H9 (cell line): Measurements from ENCODE around the gene MGRN1. TPM values are rescaled to one million over a fixed set of nuclear protein-coding genes. Genes with fewer than 3 reads are reported as not detected.

ENCODE experiments used
- DNase-seq: peaks from one replicate; pipeline ENCODE4 v3.0.0-alpha.2; 2017
- H2AFZ ChIP-seq: one replicate; pipeline ENCODE4 v1.6.1; 2013; ENCODE audit warnings: mild to moderate bottlenecking, low read length, control low read depth, moderate library complexity
- H2AK5ac ChIP-seq: 2 replicates; pipeline ENCODE4 v1.6.1; 2013; ENCODE audit warnings: low read length, control low read depth, mixed read lengths; ENCODE audit not compliant: insufficient read length
- H2BK120ac ChIP-seq: one replicate; pipeline ENCODE4 v1.6.1; 2013; ENCODE audit warnings: low read depth, mild to moderate bottlenecking, low read length, control low read depth, inconsistent platforms; ENCODE audit not compliant: poor library complexity, severe bottlenecking
- H2BK12ac ChIP-seq: 2 replicates; pipeline ENCODE4 v1.6.1; 2013; ENCODE audit warnings: low read length, control low read depth, mixed read lengths, low read depth; ENCODE audit not compliant: insufficient read length
- H2BK15ac ChIP-seq: 2 replicates; pipeline ENCODE4 v1.6.1; 2013; ENCODE audit warnings: low read depth, low read length, control low read depth
- H2BK20ac ChIP-seq: one replicate; pipeline ENCODE4 v1.6.1; 2013; ENCODE audit warnings: low read depth, mild to moderate bottlenecking, low read length, control low read depth, inconsistent platforms; ENCODE audit not compliant: poor library complexity, severe bottlenecking
- H2BK5ac ChIP-seq: 2 replicates; pipeline ENCODE4 v1.6.1; 2013; ENCODE audit warnings: low read length, control low read depth, mixed read lengths; ENCODE audit not compliant: insufficient read length
- H3K14ac ChIP-seq: 2 replicates; pipeline ENCODE4 v1.6.1; 2013; ENCODE audit warnings: low read length, control low read depth; ENCODE audit not compliant: insufficient read depth
- H3K18ac ChIP-seq: 2 replicates; pipeline ENCODE4 v1.6.1; 2013; ENCODE audit warnings: low read depth, mild to moderate bottlenecking, mixed read lengths, low read length, control low read depth; ENCODE audit not compliant: insufficient read length
- H3K23ac ChIP-seq: 2 replicates; pipeline ENCODE4 v1.6.1; 2013; ENCODE audit warnings: low read length, control low read depth, mixed read lengths, low read depth; ENCODE audit not compliant: insufficient read length
- H3K23me2 ChIP-seq: 2 replicates; pipeline ENCODE4 v1.6.1; 2013; ENCODE audit warnings: low read depth, mild to moderate bottlenecking, mixed read lengths, low read length, control low read depth; ENCODE audit not compliant: insufficient read length, poor library complexity, severe bottlenecking
- H3K27ac ChIP-seq: 2 replicates; pipeline ENCODE4 v1.5.1; 2013; ENCODE audit warnings: low read length, control low read depth, mixed read lengths, low read depth; ENCODE audit not compliant: insufficient read length
- H3K27me3 ChIP-seq: 2 replicates; pipeline ENCODE4 v1.6.1; 2013; ENCODE audit warnings: low read length, control low read depth, inconsistent platforms; ENCODE audit not compliant: insufficient read depth
- H3K4ac ChIP-seq: 2 replicates; pipeline ENCODE4 v1.6.1; 2013; ENCODE audit warnings: low read depth, mild to moderate bottlenecking, control low read depth, inconsistent platforms, low read length, moderate library complexity
- H3K4me1 ChIP-seq: 2 replicates; pipeline ENCODE4 v1.6.1; 2013; ENCODE audit warnings: low read length, control low read depth, inconsistent platforms; ENCODE audit not compliant: insufficient read depth
- H3K4me2 ChIP-seq: 2 replicates; pipeline ENCODE4 v1.6.1; 2013; ENCODE audit warnings: low read length, control low read depth, mixed read lengths; ENCODE audit not compliant: insufficient read length, insufficient read depth
- H3K56ac ChIP-seq: 2 replicates; pipeline ENCODE4 v1.6.1; 2013; ENCODE audit warnings: low read depth, mild to moderate bottlenecking, mixed read lengths, low read length, control low read depth; ENCODE audit not compliant: insufficient read length
- H3K79me1 ChIP-seq: 2 replicates; pipeline ENCODE4 v1.6.1; 2013; ENCODE audit warnings: low read depth, mild to moderate bottlenecking, moderate library complexity, low read length, control low read depth, inconsistent platforms; ENCODE audit not compliant: insufficient read depth, poor library complexity, severe bottlenecking
- H3K79me2 ChIP-seq: 2 replicates; pipeline ENCODE4 v1.6.1; 2013; ENCODE audit warnings: low read length, control low read depth, inconsistent platforms; ENCODE audit not compliant: insufficient read depth
- H3K9ac ChIP-seq: 2 replicates; pipeline ENCODE4 v1.6.1; 2013; ENCODE audit warnings: low read length, control low read depth, mixed read lengths; ENCODE audit not compliant: insufficient read length; ENCODE audit errors: extremely low read depth
- H3K9me3 ChIP-seq: one replicate; pipeline ENCODE4 v1.6.1; 2013; ENCODE audit warnings: low read depth, low read length, inconsistent platforms; ENCODE audit not compliant: control insufficient read depth
- H3T11ph ChIP-seq: one replicate; pipeline ENCODE4 v1.6.1; 2013; ENCODE audit warnings: mild to moderate bottlenecking, low read length, control low read depth, inconsistent platforms
- H4K20me1 ChIP-seq: one replicate; pipeline ENCODE4 v1.6.1; 2013; ENCODE audit not compliant: control insufficient read depth, insufficient read length, insufficient read depth
- H4K5ac ChIP-seq: 2 replicates; pipeline ENCODE4 v1.6.1; 2013; ENCODE audit warnings: low read depth, mild to moderate bottlenecking, mixed read lengths, low read length, control low read depth; ENCODE audit not compliant: insufficient read length
- H4K8ac ChIP-seq: replicated peaks from 2 replicates; pipeline ENCODE4 v1.6.1; 2013; ENCODE audit warnings: low read length, control low read depth, mixed read lengths, low read depth; ENCODE audit not compliant: insufficient read length
- H4K91ac ChIP-seq: 2 replicates; pipeline ENCODE4 v1.6.1; 2013; ENCODE audit warnings: low read depth, mild to moderate bottlenecking, moderate library complexity, mixed read lengths, low read length, control low read depth; ENCODE audit not compliant: insufficient read length
- H3K27ac Mint-ChIP-seq, 3 experiments: 2 replicates in 2 of 3; 3 replicates in 1 of 3; pipeline ENCODE4 v1.8.0; 2020 to 2021; ENCODE audit warnings: mixed read lengths in 3 of 3, mild to moderate bottlenecking in 1 of 3, moderate library complexity in 1 of 3
- H3K27me3 Mint-ChIP-seq: 2 replicates; pipeline ENCODE4 v1.8.0; 2021; ENCODE audit warnings: low read depth, mild to moderate bottlenecking, moderate library complexity, mixed read lengths
- H3K36me3 Mint-ChIP-seq, 3 experiments: 2 replicates in 2 of 3; 3 replicates in 1 of 3; pipeline ENCODE4 v1.8.0; 2020 to 2021; ENCODE audit warnings: low read depth in 3 of 3, mixed read lengths in 3 of 3; ENCODE audit not compliant: insufficient read depth in 1 of 3
- H3K4me1 Mint-ChIP-seq, 2 experiments: 2 replicates each; pipeline ENCODE4 v1.8.0; 2020; ENCODE audit warnings: mixed read lengths in 2 of 2
- H3K4me3 Mint-ChIP-seq, 2 experiments: 2 replicates in 1 of 2; 3 replicates in 1 of 2; pipeline ENCODE4 v1.8.0; 2020 to 2021; ENCODE audit warnings: mild to moderate bottlenecking in 2 of 2, mixed read lengths in 2 of 2, moderate library complexity in 1 of 2
- H3K9me3 Mint-ChIP-seq, 2 experiments: 2 replicates in 1 of 2; 3 replicates in 1 of 2; pipeline ENCODE4 v1.8.0; 2020; ENCODE audit warnings: mild to moderate bottlenecking in 2 of 2, mixed read lengths in 2 of 2, moderate library complexity in 1 of 2
- CTCF ChIP-seq: fragments of 200-600 bp; sonication (generic); conservative IDR thresholded peaks from 3 replicates; pipeline ENCODE4 v1.8.0; 2021; ENCODE audit warnings: antibody characterized with exemption, mild to moderate bottlenecking
- WGBS: extraction: QIAGEN DNeasy Blood & Tissue Kit; methylation state at CpG from one replicate; pipeline ENCODE4 v1.1.7; 2013; ENCODE audit warnings: missing lambda C conversion rate, low lambda C conversion rate, mixed read lengths; ENCODE audit not compliant: insufficient read length; ENCODE audit errors: extremely low coverage; 5-methylcytosine and 5-hydroxymethylcytosine counted together
- total RNA-seq: library from RNA; stranded (reverse); gene quantifications from 2 replicates; pipeline ENCODE4 v1.2.1, GENCODE V29; 2021

MGRN1 gene
- total RNA-seq, 1 experiment from 2014 or later: 91.6 TPM

- Histone ChIP-seq H3K56ac (no peak overlapping the region), H3K9ac (no peak overlapping the region), H3K79me1 (peaks cover 8% of the 10 kb centered on the region), H3K4me2 (no peak overlapping the region), H3K14ac (no peak overlapping the region), H2AFZ (no peak overlapping the region), H3K23ac (no peak overlapping the region), H4K5ac (no peak overlapping the region), H3K27me3 (no peaks in the 10 kb centered on the region), H3K4ac (no peak overlapping the region), H4K8ac (no peak overlapping the region), H3K23me2 (no peaks in the 10 kb centered on the region), H3K4me1 (no peaks in the 10 kb centered on the region), H3K79me2 (peaks cover 2% of the 10 kb centered on the region; the same call in 1 of the 2 replicates), H3K27ac (no peak overlapping the region), H2BK20ac (no peak overlapping the region), H3T11ph (no peak overlapping the region), H2BK15ac (no peak overlapping the region), H2AK5ac (no peak overlapping the region), H3K18ac (no peak overlapping the region), H2BK12ac (no peak overlapping the region), H4K91ac (no peak overlapping the region), H4K20me1 (no peaks in the 10 kb centered on the region), H3K9me3 (no peaks in the 10 kb centered on the region), H2BK120ac (no peak overlapping the region), H2BK5ac (no peak overlapping the region)
- Mint-ChIP-seq H3K36me3 (peaks cover 4 to 21% (median 8%) of the 10 kb centered on the region in 3 experiments), H3K4me3 (no peak overlapping the region), H3K9me3 (peaks cover 0 to 6% of the 10 kb centered on the region in 2 experiments; a peak in 3 of 5 replicates), H3K27ac (peak overlapping the region in 1 of 3 experiments; percentile 37; a peak in 2 of 7 replicates), H3K27me3 (no peaks in the 10 kb centered on the region), H3K4me1 (peaks cover 7% of the 10 kb centered on the region in 2 experiments; a peak in 3 of 4 replicates)
- no peak for TF ChIP-seq CTCF
- DNase-seq: no peak
- WGBS: no CpG with 5 or more reads among the region's 13 CpGs
Observed at GRCh38 chr16:4636196-4636595, 11.6 kb downstream of the MGRN1 start.
